H9 (cell line): ENCODE measurements around the gene OR6Q1. TPM values are rescaled to one million over a fixed set of nuclear protein-coding genes. Genes with fewer than 3 reads are reported as not detected.

Experiments used
- DNase-seq: peaks from one replicate; pipeline ENCODE4 v3.0.0-alpha.2; 2017
- H2AFZ ChIP-seq: one replicate; pipeline ENCODE4 v1.6.1; 2013; ENCODE audit warnings: mild to moderate bottlenecking, low read length, control low read depth, moderate library complexity
- H2AK5ac ChIP-seq: 2 replicates; pipeline ENCODE4 v1.6.1; 2013; ENCODE audit warnings: low read length, control low read depth, mixed read lengths; ENCODE audit not compliant: insufficient read length
- H2BK120ac ChIP-seq: one replicate; pipeline ENCODE4 v1.6.1; 2013; ENCODE audit warnings: low read depth, mild to moderate bottlenecking, low read length, control low read depth, inconsistent platforms; ENCODE audit not compliant: poor library complexity, severe bottlenecking
- H2BK12ac ChIP-seq: 2 replicates; pipeline ENCODE4 v1.6.1; 2013; ENCODE audit warnings: low read length, control low read depth, mixed read lengths, low read depth; ENCODE audit not compliant: insufficient read length
- H2BK15ac ChIP-seq: 2 replicates; pipeline ENCODE4 v1.6.1; 2013; ENCODE audit warnings: low read depth, low read length, control low read depth
- H2BK20ac ChIP-seq: one replicate; pipeline ENCODE4 v1.6.1; 2013; ENCODE audit warnings: low read depth, mild to moderate bottlenecking, low read length, control low read depth, inconsistent platforms; ENCODE audit not compliant: poor library complexity, severe bottlenecking
- H2BK5ac ChIP-seq: 2 replicates; pipeline ENCODE4 v1.6.1; 2013; ENCODE audit warnings: low read length, control low read depth, mixed read lengths; ENCODE audit not compliant: insufficient read length
- H3K14ac ChIP-seq: 2 replicates; pipeline ENCODE4 v1.6.1; 2013; ENCODE audit warnings: low read length, control low read depth; ENCODE audit not compliant: insufficient read depth
- H3K18ac ChIP-seq: 2 replicates; pipeline ENCODE4 v1.6.1; 2013; ENCODE audit warnings: low read depth, mild to moderate bottlenecking, mixed read lengths, low read length, control low read depth; ENCODE audit not compliant: insufficient read length
- H3K23ac ChIP-seq: 2 replicates; pipeline ENCODE4 v1.6.1; 2013; ENCODE audit warnings: low read length, control low read depth, mixed read lengths, low read depth; ENCODE audit not compliant: insufficient read length
- H3K23me2 ChIP-seq: 2 replicates; pipeline ENCODE4 v1.6.1; 2013; ENCODE audit warnings: low read depth, mild to moderate bottlenecking, mixed read lengths, low read length, control low read depth; ENCODE audit not compliant: insufficient read length, poor library complexity, severe bottlenecking
- H3K27ac ChIP-seq: 2 replicates; pipeline ENCODE4 v1.5.1; 2013; ENCODE audit warnings: low read length, control low read depth, mixed read lengths, low read depth; ENCODE audit not compliant: insufficient read length
- H3K27me3 ChIP-seq: 2 replicates; pipeline ENCODE4 v1.6.1; 2013; ENCODE audit warnings: low read length, control low read depth, inconsistent platforms; ENCODE audit not compliant: insufficient read depth
- H3K4ac ChIP-seq: 2 replicates; pipeline ENCODE4 v1.6.1; 2013; ENCODE audit warnings: low read depth, mild to moderate bottlenecking, control low read depth, inconsistent platforms, low read length, moderate library complexity
- H3K4me1 ChIP-seq: 2 replicates; pipeline ENCODE4 v1.6.1; 2013; ENCODE audit warnings: low read length, control low read depth, inconsistent platforms; ENCODE audit not compliant: insufficient read depth
- H3K4me2 ChIP-seq: 2 replicates; pipeline ENCODE4 v1.6.1; 2013; ENCODE audit warnings: low read length, control low read depth, mixed read lengths; ENCODE audit not compliant: insufficient read length, insufficient read depth
- H3K56ac ChIP-seq: 2 replicates; pipeline ENCODE4 v1.6.1; 2013; ENCODE audit warnings: low read depth, mild to moderate bottlenecking, mixed read lengths, low read length, control low read depth; ENCODE audit not compliant: insufficient read length
- H3K79me1 ChIP-seq: 2 replicates; pipeline ENCODE4 v1.6.1; 2013; ENCODE audit warnings: low read depth, mild to moderate bottlenecking, moderate library complexity, low read length, control low read depth, inconsistent platforms; ENCODE audit not compliant: insufficient read depth, poor library complexity, severe bottlenecking
- H3K79me2 ChIP-seq: 2 replicates; pipeline ENCODE4 v1.6.1; 2013; ENCODE audit warnings: low read length, control low read depth, inconsistent platforms; ENCODE audit not compliant: insufficient read depth
- H3K9ac ChIP-seq: 2 replicates; pipeline ENCODE4 v1.6.1; 2013; ENCODE audit warnings: low read length, control low read depth, mixed read lengths; ENCODE audit not compliant: insufficient read length; ENCODE audit errors: extremely low read depth
- H3K9me3 ChIP-seq: one replicate; pipeline ENCODE4 v1.6.1; 2013; ENCODE audit warnings: low read depth, low read length, inconsistent platforms; ENCODE audit not compliant: control insufficient read depth
- H3T11ph ChIP-seq: one replicate; pipeline ENCODE4 v1.6.1; 2013; ENCODE audit warnings: mild to moderate bottlenecking, low read length, control low read depth, inconsistent platforms
- H4K20me1 ChIP-seq: one replicate; pipeline ENCODE4 v1.6.1; 2013; ENCODE audit not compliant: control insufficient read depth, insufficient read length, insufficient read depth
- H4K5ac ChIP-seq: 2 replicates; pipeline ENCODE4 v1.6.1; 2013; ENCODE audit warnings: low read depth, mild to moderate bottlenecking, mixed read lengths, low read length, control low read depth; ENCODE audit not compliant: insufficient read length
- H4K8ac ChIP-seq: replicated peaks from 2 replicates; pipeline ENCODE4 v1.6.1; 2013; ENCODE audit warnings: low read length, control low read depth, mixed read lengths, low read depth; ENCODE audit not compliant: insufficient read length
- H4K91ac ChIP-seq: 2 replicates; pipeline ENCODE4 v1.6.1; 2013; ENCODE audit warnings: low read depth, mild to moderate bottlenecking, moderate library complexity, mixed read lengths, low read length, control low read depth; ENCODE audit not compliant: insufficient read length
- H3K27ac Mint-ChIP-seq, 3 experiments: 2 replicates in 2 of 3; 3 replicates in 1 of 3; pipeline ENCODE4 v1.8.0; 2020 to 2021; ENCODE audit warnings: mixed read lengths in 3 of 3, mild to moderate bottlenecking in 1 of 3, moderate library complexity in 1 of 3
- H3K27me3 Mint-ChIP-seq: 2 replicates; pipeline ENCODE4 v1.8.0; 2021; ENCODE audit warnings: low read depth, mild to moderate bottlenecking, moderate library complexity, mixed read lengths
- H3K36me3 Mint-ChIP-seq, 3 experiments: 2 replicates in 2 of 3; 3 replicates in 1 of 3; pipeline ENCODE4 v1.8.0; 2020 to 2021; ENCODE audit warnings: low read depth in 3 of 3, mixed read lengths in 3 of 3; ENCODE audit not compliant: insufficient read depth in 1 of 3
- H3K4me1 Mint-ChIP-seq, 2 experiments: 2 replicates each; pipeline ENCODE4 v1.8.0; 2020; ENCODE audit warnings: mixed read lengths in 2 of 2
- H3K4me3 Mint-ChIP-seq, 2 experiments: 2 replicates in 1 of 2; 3 replicates in 1 of 2; pipeline ENCODE4 v1.8.0; 2020 to 2021; ENCODE audit warnings: mild to moderate bottlenecking in 2 of 2, mixed read lengths in 2 of 2, moderate library complexity in 1 of 2
- H3K9me3 Mint-ChIP-seq, 2 experiments: 2 replicates in 1 of 2; 3 replicates in 1 of 2; pipeline ENCODE4 v1.8.0; 2020; ENCODE audit warnings: mild to moderate bottlenecking in 2 of 2, mixed read lengths in 2 of 2, moderate library complexity in 1 of 2
- CTCF ChIP-seq: fragments of 200-600 bp; sonication (generic); conservative IDR thresholded peaks from 3 replicates; pipeline ENCODE4 v1.8.0; 2021; ENCODE audit warnings: antibody characterized with exemption, mild to moderate bottlenecking
- WGBS: extraction: QIAGEN DNeasy Blood & Tissue Kit; methylation state at CpG from one replicate; pipeline ENCODE4 v1.1.7; 2013; ENCODE audit warnings: missing lambda C conversion rate, low lambda C conversion rate, mixed read lengths; ENCODE audit not compliant: insufficient read length; ENCODE audit errors: extremely low coverage; 5-methylcytosine and 5-hydroxymethylcytosine counted together
- total RNA-seq: library from RNA; stranded (reverse); gene quantifications from 2 replicates; pipeline ENCODE4 v1.2.1, GENCODE V29; 2021

Gene OR6Q1
- total RNA-seq, 1 experiment from 2014 or later: not detected

GRCh38 chr11:58060939-58061672, 30.4 kb downstream of the OR6Q1 start:
- H3T11ph ChIP-seq: no peak overlapping the region
- H3K23me2 ChIP-seq: no peaks in the 10 kb centered on the region
- no peak overlapping the region for H4K5ac ChIP-seq
- peaks cover 21% of the 10 kb centered on the region for H3K4me1 ChIP-seq
- Mint-ChIP-seq H3K27ac (peak overlapping the region in 1 of 3 experiments; percentile 2; a peak in 1 of 7 replicates), H3K4me3 (no peak overlapping the region), H3K9me3 (no peaks in the 10 kb centered on the region), H3K4me1 (peaks cover 52 to 54% of the 10 kb centered on the region in 2 experiments), H3K36me3 (no peaks in the 10 kb centered on the region), H3K27me3 (no peaks in the 10 kb centered on the region)
- H3K9ac ChIP-seq: no peak overlapping the region
- H2AFZ ChIP-seq: peak overlapping the region; percentile 74
- H3K56ac ChIP-seq: no peak overlapping the region
- peak; percentile 59 for TF ChIP-seq CTCF
- no peak overlapping the region for H2BK15ac ChIP-seq
- DNase-seq: peak; percentile 46
- no peak overlapping the region for H2BK5ac ChIP-seq
- H3K27me3 ChIP-seq: no peaks in the 10 kb centered on the region
- no peak overlapping the region for H2AK5ac ChIP-seq
- no peak overlapping the region for H3K23ac ChIP-seq
- no peak overlapping the region for H3K27ac ChIP-seq
- H3K18ac ChIP-seq: no peak overlapping the region
- no peak overlapping the region for H3K14ac ChIP-seq
- H3K4ac ChIP-seq: no peak overlapping the region
- no peak overlapping the region for H4K8ac ChIP-seq
- WGBS: no CpG with 5 or more reads among the region's 6 CpGs
- H4K20me1 ChIP-seq: no peaks in the 10 kb centered on the region
- H3K4me2 ChIP-seq: no peak overlapping the region
- H2BK20ac ChIP-seq: no peak overlapping the region
- H4K91ac ChIP-seq: no peak overlapping the region
- no peak overlapping the region for H2BK120ac ChIP-seq
- no peaks in the 10 kb centered on the region for H3K79me2 ChIP-seq
- no peaks in the 10 kb centered on the region for H3K9me3 ChIP-seq
- H3K79me1 ChIP-seq: no peaks in the 10 kb centered on the region
- H2BK12ac ChIP-seq: no peak overlapping the region
